Measurements from ENCODE around the gene MEIS2.

The MEIS2 gene

GRCh38 chr15:36938131-36938530, 162.2 kb downstream of the MEIS2 start:
- no peak for DNase-seq (ENCODE audit: low read depth in 4 of 4, low spot score in 1 of 4)

- no peak for DNase-seq (ENCODE audit: low read depth in 4 of 4, low spot score in 1 of 4)
These were observed 163.7 kb downstream of the MEIS2 start for GRCh38 chr15:36936613-36937012.

GRCh38 chr15:36933255-36933990, 166.9 kb downstream of the MEIS2 start:
- DNase-seq (ENCODE audit: low read depth in 4 of 4, low spot score in 1 of 4), result no peak

GRCh38 chr15:36932070-36932469, 168.3 kb downstream of the MEIS2 start:
- DNase-seq (ENCODE audit: low read depth in 4 of 4, low spot score in 1 of 4), result no peak

GRCh38 chr15:36931434-36931833, 168.9 kb downstream of the MEIS2 start:
- no peak for DNase-seq (ENCODE audit: low read depth in 4 of 4, low spot score in 1 of 4)

GRCh38 chr15:36926427-36926825, 173.9 kb downstream of the MEIS2 start:
- DNase-seq (ENCODE audit: low read depth in 4 of 4, low spot score in 1 of 4), result no peak

GRCh38 chr15:36925653-36926426, 174.5 kb downstream of the MEIS2 start:
- DNase-seq (ENCODE audit: low read depth in 4 of 4, low spot score in 1 of 4), result no peak

- DNase-seq (ENCODE audit: low read depth in 4 of 4, low spot score in 1 of 4), result no peak
These were observed 175.3 kb downstream of the MEIS2 start for GRCh38 chr15:36925049-36925448.

- no peak for DNase-seq (ENCODE audit: low read depth in 4 of 4, low spot score in 1 of 4)
These were observed 176.3 kb downstream of the MEIS2 start for GRCh38 chr15:36924034-36924433.

GRCh38 chr15:36921484-36922091, 178.8 kb downstream of the MEIS2 start:
- no peak for DNase-seq (ENCODE audit: low read depth in 4 of 4, low spot score in 1 of 4)

GRCh38 chr15:36917411-36918267, 182.7 kb downstream of the MEIS2 start:
- no peak for DNase-seq (ENCODE audit: low read depth in 4 of 4, low spot score in 1 of 4)

GRCh38 chr15:36914960-36915808, 185.2 kb downstream of the MEIS2 start:
- no peak for DNase-seq (ENCODE audit: low read depth in 4 of 4, low spot score in 1 of 4)

- no peak for DNase-seq (ENCODE audit: low read depth in 4 of 4, low spot score in 1 of 4)
These were observed 185.9 kb downstream of the MEIS2 start for GRCh38 chr15:36914466-36914865.

GRCh38 chr15:36912311-36912712, 188.0 kb downstream of the MEIS2 start:
- DNase-seq (ENCODE audit: low read depth in 4 of 4, low spot score in 1 of 4), result no peak

- DNase-seq (ENCODE audit: low read depth in 4 of 4, low spot score in 1 of 4), result no peak
These were observed 188.9 kb downstream of the MEIS2 start for GRCh38 chr15:36911322-36911944.

GRCh38 chr15:36908991-36909390, 191.4 kb downstream of the MEIS2 start:
- DNase-seq (ENCODE audit: low read depth in 4 of 4, low spot score in 1 of 4), result no peak

- DNase-seq (ENCODE audit: low read depth in 4 of 4, low spot score in 1 of 4), result no peak
These were observed 193.1 kb downstream of the MEIS2 start for GRCh38 chr15:36907295-36907694.

GRCh38 chr15:36905908-36906307, 194.4 kb downstream of the MEIS2 start:
- no peak for DNase-seq (ENCODE audit: low read depth in 4 of 4, low spot score in 1 of 4)

- DNase-seq (ENCODE audit: low read depth in 4 of 4, low spot score in 1 of 4), result no peak
These were observed 195.6 kb downstream of the MEIS2 start for GRCh38 chr15:36904715-36905114.

Data from stimulated activated CD4-positive, alpha-beta T cell treated with anti-CD3 and anti-CD28 coated beads, Interleukin-1b, Interleukin-23, amount 100 ng/mL, for 24 hours (primary cell).